ENCODE data around the gene FGF10. TPM values are rescaled to one million over a fixed set of nuclear protein-coding genes. Genes with fewer than 3 reads are reported as not detected.
A peak's percentile ranks its signal among the peaks of the same experiment; 100 is the strongest.

FGF10 gene
- total RNA-seq, 1 experiment from 2014 or later = not detected

DNA sequence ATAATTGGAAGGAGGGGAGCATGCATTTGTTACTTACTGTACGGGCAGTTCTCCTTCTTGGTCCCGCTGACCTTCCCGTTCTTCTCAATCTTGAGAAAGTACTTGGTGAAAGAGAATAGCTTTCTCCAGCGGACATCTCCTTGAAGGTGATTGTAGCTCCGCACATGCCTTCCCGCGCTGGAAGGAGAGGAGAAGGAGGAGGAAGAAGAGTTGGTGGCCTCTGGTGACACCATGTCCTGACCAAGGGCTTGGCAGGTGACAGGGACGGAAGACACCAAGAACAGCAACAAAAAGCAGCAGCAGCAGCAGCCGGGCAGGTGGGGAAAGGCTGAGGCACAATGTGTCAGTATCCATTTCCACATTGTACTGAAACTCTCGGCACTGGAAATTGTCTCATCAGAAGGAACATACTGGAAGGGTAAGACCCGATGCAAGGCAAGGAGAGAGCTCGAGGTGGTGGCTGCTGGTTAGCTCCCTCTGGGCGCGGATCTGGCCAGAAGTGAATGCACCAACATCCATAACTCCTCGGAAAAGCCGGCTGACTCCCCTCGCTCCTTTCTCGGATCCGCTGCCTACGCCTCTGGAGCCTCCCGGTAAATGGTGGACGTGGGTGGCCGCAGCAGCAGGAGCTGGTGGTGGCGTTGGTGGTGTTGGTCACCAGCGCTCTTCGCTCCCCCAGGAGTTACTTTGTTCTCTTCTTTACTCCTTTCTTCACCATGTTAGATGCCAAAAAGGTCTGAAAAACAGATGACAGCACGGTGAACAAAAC is 715 bp downstream of the FGF10 start:
- ChIA-PET POLR2A (ENCODE audit: low non-redundant PET) (no interaction called here), CTCF (no interaction called here)
- H3K9me3 ChIP-seq (ENCODE audit: low read depth, low read length, poor library complexity, severe bottlenecking) = no peaks in the 10 kb centered on the region
- peaks cover 13% of the 10 kb centered on the region for H3K4me1 ChIP-seq (ENCODE audit: insufficient read depth, low read length, poor library complexity, severe bottlenecking)
- peaks cover 48% of the 10 kb centered on the region for H3K27me3 ChIP-seq (replicated peaks; ENCODE audit: insufficient read depth, low read depth, low read length, poor library complexity)
- intact Hi-C loops (cut with micrococcal nuclease; ENCODE audit: unreplicated experiment) = no loop called here
- peak; percentile 35 for DNase-seq (ENCODE audit: low spot score)
- H3K4me3 ChIP-seq (ENCODE audit: low read depth, low read length, poor library complexity, severe bottlenecking) = peak overlapping the region; percentile 52
- H3K36me3 ChIP-seq (ENCODE audit: insufficient read depth, low read length, poor library complexity, severe bottlenecking) = no peaks in the 10 kb centered on the region
- no peak overlapping the region for H3K27ac ChIP-seq (ENCODE audit: low read depth, low read length, poor library complexity, severe bottlenecking)
- TF ChIP-seq EZH2 (IDR thresholded peaks at IDR 0.05; ENCODE audit: borderline replicate concordance, low read depth, low read length, poor library complexity, severe bottlenecking) (peak; percentile 21), CTCF (conservative IDR thresholded peaks at IDR 0.05; ENCODE audit: low read depth, low read length) (no peak)
- BruUV-seq (replicated peaks) = no TSS peak

DNA sequence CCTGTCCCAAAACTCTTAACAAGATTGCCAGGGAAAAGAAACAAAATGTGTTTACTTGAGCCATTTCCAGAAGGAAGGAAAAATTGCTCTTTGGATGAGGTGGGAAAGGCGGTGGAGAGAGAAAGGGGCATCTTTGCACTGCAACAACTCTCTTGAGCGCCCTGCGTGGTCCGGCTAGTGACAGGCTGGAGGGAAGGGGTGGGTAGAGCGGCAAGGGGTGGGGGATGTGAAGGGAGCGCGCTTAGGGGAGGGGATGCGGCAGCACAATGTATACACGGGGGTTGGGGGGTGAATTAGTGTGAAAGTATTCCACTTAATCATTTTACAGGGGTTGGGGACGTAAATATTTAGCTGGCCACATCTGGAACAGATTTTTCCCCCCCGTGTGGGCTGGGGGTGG is 1.3 kb downstream of the FGF10 start:
- H3K36me3 ChIP-seq (ENCODE audit: insufficient read depth, low read length, poor library complexity, severe bottlenecking) = no peaks in the 10 kb centered on the region
- peaks cover 48% of the 10 kb centered on the region for H3K27me3 ChIP-seq (replicated peaks; ENCODE audit: insufficient read depth, low read depth, low read length, poor library complexity)
- TF ChIP-seq EZH2 (IDR thresholded peaks at IDR 0.05; ENCODE audit: borderline replicate concordance, low read depth, low read length, poor library complexity, severe bottlenecking) = no peak
- H3K9me3 ChIP-seq (ENCODE audit: low read depth, low read length, poor library complexity, severe bottlenecking) = no peaks in the 10 kb centered on the region
- POLR2A ChIA-PET (ENCODE audit: low non-redundant PET) = no interaction called here
- DNase-seq (ENCODE audit: low spot score) = no peak
- no peak overlapping the region for H3K4me3 ChIP-seq (ENCODE audit: low read depth, low read length, poor library complexity, severe bottlenecking)
- BruUV-seq (replicated peaks) = no TSS peak
- CTCF ChIA-PET = no interaction called here
- no peak overlapping the region for H3K27ac ChIP-seq (ENCODE audit: low read depth, low read length, poor library complexity, severe bottlenecking)
- peaks cover 13% of the 10 kb centered on the region for H3K4me1 ChIP-seq (ENCODE audit: insufficient read depth, low read length, poor library complexity, severe bottlenecking)
- intact Hi-C loops (cut with micrococcal nuclease; ENCODE audit: unreplicated experiment) = no loop called here

DNA sequence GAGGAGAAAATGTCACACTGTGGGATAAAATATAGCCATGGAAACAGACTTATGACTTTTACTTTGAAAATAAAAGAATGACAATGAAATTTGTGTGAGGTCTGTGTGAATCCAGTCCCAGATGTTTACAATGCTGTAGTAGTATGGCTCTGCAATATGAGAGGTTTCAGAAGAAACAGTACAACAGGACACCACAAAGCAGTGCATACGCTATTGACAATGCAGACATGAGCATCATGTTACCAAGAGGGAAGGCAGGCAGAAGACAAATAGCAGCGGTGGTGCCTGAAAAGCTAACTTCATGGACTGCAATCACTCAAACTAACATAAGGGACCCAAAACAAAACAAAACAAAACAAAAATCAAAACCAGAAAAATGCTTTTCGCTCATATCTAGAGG is 1.8 kb downstream of the FGF10 start:
- H3K4me3 ChIP-seq (ENCODE audit: low read depth, low read length, poor library complexity, severe bottlenecking) = no peak overlapping the region
- intact Hi-C loops (cut with micrococcal nuclease; ENCODE audit: unreplicated experiment) = no loop called here
- ChIA-PET POLR2A (ENCODE audit: low non-redundant PET) (no interaction called here), CTCF (no interaction called here)
- no peak overlapping the region for H3K27ac ChIP-seq (ENCODE audit: low read depth, low read length, poor library complexity, severe bottlenecking)
- H3K9me3 ChIP-seq (ENCODE audit: low read depth, low read length, poor library complexity, severe bottlenecking) = no peaks in the 10 kb centered on the region
- peaks cover 48% of the 10 kb centered on the region for H3K27me3 ChIP-seq (replicated peaks; ENCODE audit: insufficient read depth, low read depth, low read length, poor library complexity)
- H3K4me1 ChIP-seq (ENCODE audit: insufficient read depth, low read length, poor library complexity, severe bottlenecking) = peaks cover 13% of the 10 kb centered on the region
- no TSS peak for BruUV-seq (replicated peaks)
- no peak for DNase-seq (ENCODE audit: low spot score)
- TF ChIP-seq CTCF (conservative IDR thresholded peaks at IDR 0.05; ENCODE audit: low read depth, low read length) (no peak), EZH2 (IDR thresholded peaks at IDR 0.05; ENCODE audit: borderline replicate concordance, low read depth, low read length, poor library complexity, severe bottlenecking) (no peak)
- H3K36me3 ChIP-seq (ENCODE audit: insufficient read depth, low read length, poor library complexity, severe bottlenecking) = no peaks in the 10 kb centered on the region

Measured in A673 (cell line).